Measurements from ENCODE around the gene ZRANB2.

ZRANB2 gene

DNA sequence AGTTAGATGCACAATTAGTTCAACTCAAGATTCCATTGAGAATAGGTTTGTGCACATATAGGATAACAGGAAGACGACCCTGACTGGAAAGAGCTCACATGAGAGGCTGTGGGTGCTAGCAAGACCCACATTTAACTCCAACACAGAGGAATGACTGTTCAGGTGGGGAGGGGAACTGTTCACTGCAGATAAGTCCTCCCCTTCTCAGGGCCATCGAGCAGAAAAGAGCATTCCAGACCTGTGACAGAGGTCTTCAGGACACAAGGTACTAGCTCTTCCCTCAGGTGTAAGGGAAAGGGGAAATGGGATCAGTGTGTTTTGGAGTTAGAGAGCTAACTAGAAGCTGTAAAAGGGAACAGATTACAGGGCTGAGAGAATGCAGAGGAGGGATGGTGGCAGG is 41.9 kb downstream of the ZRANB2 start:
- no peaks in the 10 kb centered on the region for H3K9me3 ChIP-seq
- H3K4me3 ChIP-seq (ENCODE audit: low read depth, low read length), result no peak overlapping the region
- no peaks in the 10 kb centered on the region for H3K27me3 ChIP-seq
- H3K36me3 ChIP-seq, result no peaks in the 10 kb centered on the region
- no peak for TF ChIP-seq CTCF (IDR thresholded peaks at IDR 0.05; ENCODE audit: low read depth, low read length)
- H3K4me1 ChIP-seq, result no peaks in the 10 kb centered on the region
- DNase-seq, result no peak

GRCh38 chr1:71037829-71038620 is 42.8 kb downstream of the ZRANB2 start:
- no peak for TF ChIP-seq CTCF (IDR thresholded peaks at IDR 0.05; ENCODE audit: low read depth, low read length)
- H3K4me3 ChIP-seq (ENCODE audit: low read depth, low read length), result no peak overlapping the region
- no peak for DNase-seq
- H3K36me3 ChIP-seq, result no peaks in the 10 kb centered on the region
- H3K9me3 ChIP-seq, result no peaks in the 10 kb centered on the region
- H3K27me3 ChIP-seq, result no peaks in the 10 kb centered on the region
- H3K4me1 ChIP-seq, result no peaks in the 10 kb centered on the region

- Histone ChIP-seq H3K4me1 (no peaks in the 10 kb centered on the region), H3K9me3 (no peaks in the 10 kb centered on the region), H3K4me3 (ENCODE audit: low read depth, low read length) (no peak overlapping the region), H3K27me3 (no peaks in the 10 kb centered on the region), H3K36me3 (no peaks in the 10 kb centered on the region)
- no peak for TF ChIP-seq CTCF (IDR thresholded peaks at IDR 0.05; ENCODE audit: low read depth, low read length)
- no peak for DNase-seq
Measured at GRCh38 chr1:71037066-71037465, 43.8 kb downstream of the ZRANB2 start.

- no peak for TF ChIP-seq CTCF (IDR thresholded peaks at IDR 0.05; ENCODE audit: low read depth, low read length)
- Histone ChIP-seq H3K4me3 (ENCODE audit: low read depth, low read length) (no peak overlapping the region), H3K9me3 (no peaks in the 10 kb centered on the region), H3K27me3 (no peaks in the 10 kb centered on the region), H3K4me1 (no peaks in the 10 kb centered on the region), H3K36me3 (no peaks in the 10 kb centered on the region)
- no peak for DNase-seq
Measured at GRCh38 chr1:71033136-71033535, 47.7 kb downstream of the ZRANB2 start.

GRCh38 chr1:71031426-71031825 is 49.4 kb downstream of the ZRANB2 start:
- no peaks in the 10 kb centered on the region for H3K9me3 ChIP-seq
- no peak overlapping the region for H3K4me3 ChIP-seq (ENCODE audit: low read depth, low read length)
- no peaks in the 10 kb centered on the region for H3K4me1 ChIP-seq
- no peak for DNase-seq
- TF ChIP-seq CTCF (IDR thresholded peaks at IDR 0.05; ENCODE audit: low read depth, low read length), result no peak
- H3K36me3 ChIP-seq, result no peaks in the 10 kb centered on the region
- H3K27me3 ChIP-seq, result no peaks in the 10 kb centered on the region

DNA sequence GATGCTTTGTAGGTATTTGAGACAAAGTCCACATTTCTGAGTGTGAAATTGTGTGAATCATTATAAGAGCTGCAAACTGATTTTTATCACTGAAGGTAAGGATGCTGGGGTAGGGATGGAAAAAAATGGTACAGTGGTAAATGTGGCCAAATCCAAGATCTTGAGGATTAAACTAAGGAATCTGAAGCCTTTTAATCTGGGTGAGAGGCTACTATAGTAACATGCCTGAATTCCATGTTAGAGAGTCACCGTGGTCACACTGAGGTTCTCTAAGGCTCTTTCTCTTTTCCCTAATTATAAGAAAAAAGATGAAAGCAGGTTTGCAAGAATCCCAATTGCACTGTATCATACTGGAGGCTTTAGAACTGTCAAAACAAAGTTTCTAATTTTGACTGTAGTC is 50.8 kb downstream of the ZRANB2 start:
- TF ChIP-seq CTCF (IDR thresholded peaks at IDR 0.05; ENCODE audit: low read depth, low read length), result no peak
- Histone ChIP-seq H3K4me3 (ENCODE audit: low read depth, low read length) (no peak overlapping the region), H3K4me1 (no peaks in the 10 kb centered on the region), H3K9me3 (no peaks in the 10 kb centered on the region), H3K27me3 (no peaks in the 10 kb centered on the region), H3K36me3 (no peaks in the 10 kb centered on the region)
- DNase-seq, result no peak

All from BE2C (cell line).